K562 (cell line): ENCODE data around the gene MFAP1. TPM values are rescaled to one million over a fixed set of nuclear protein-coding genes. Genes with fewer than 3 reads are reported as not detected.

Experiments used
- DLX4 ChIP-seq: fragments of 250-450 bp; sonication (Bioruptor Pico); IDR thresholded peaks from 2 replicates; pipeline ENCODE4 v1.6.1; 2021; ENCODE audit warnings: mild to moderate bottlenecking
- ETV6 ChIP-seq, 3 experiments: fragments of 150-350 bp in 1 of 3; sonication (generic) in 1 of 3; formaldehyde crosslinking in 1 of 3; IDR thresholded peaks; 2 replicates each; pipeline versions ENCODE4 v1.6.1 to v1.8.0; 2014 to 2022; ENCODE audit warnings: borderline replicate concordance in 2 of 3, low read depth in 2 of 3, antibody characterized with exemption in 1 of 3, low read length in 1 of 3, mild to moderate bottlenecking in 1 of 3, missing genetic modification reagents in 1 of 3
- FOXM1 ChIP-seq, 2 experiments: fragments of 450-650 bp in 1 of 2; sonication (generic) in 1 of 2; formaldehyde crosslinking in 1 of 2; IDR thresholded peaks; 2 replicates each; pipeline versions ENCODE4 v1.6.1 to v1.9.0; 2017 to 2022; ENCODE audit warnings: low read depth in 2 of 2, mild to moderate bottlenecking in 2 of 2, missing genetic modification reagents in 1 of 2, moderate library complexity in 1 of 2
- GABPB2 ChIP-seq: fragments of 250-450 bp; sonication (Bioruptor Pico); conservative IDR thresholded peaks from 2 replicates; pipeline ENCODE4 v1.5.1; 2021; ENCODE audit warnings: mild to moderate bottlenecking
- HDGF ChIP-seq: fragments of 450-650 bp; IDR thresholded peaks from 2 replicates; pipeline ENCODE4 v1.6.1; 2016
- KLF16 ChIP-seq: IDR thresholded peaks from 2 replicates; pipeline ENCODE4 v1.6.1; 2016; ENCODE audit warnings: antibody characterized with exemption
- NELFE ChIP-seq: IDR thresholded peaks from 2 replicates; pipeline ENCODE4 v1.6.1; 2011; ENCODE audit warnings: mild to moderate bottlenecking; ENCODE audit not compliant: insufficient read depth, insufficient read length
- NFIX ChIP-seq: fragments of 250-450 bp; sonication (Bioruptor Pico); IDR thresholded peaks from 2 replicates; pipeline ENCODE4 v1.4.0; 2020; ENCODE audit warnings: low read depth, mild to moderate bottlenecking, moderate library complexity
- PTBP1 ChIP-seq: fragments of 200-400 bp; formaldehyde crosslinking; IDR thresholded peaks from 2 replicates; pipeline ENCODE4 v1.6.1; 2017; ENCODE audit warnings: low read depth, low read length
- RBM15 ChIP-seq: fragments of 200-400 bp; formaldehyde crosslinking; IDR thresholded peaks from 2 replicates; pipeline ENCODE4 v1.6.1; 2018; ENCODE audit warnings: mild to moderate bottlenecking, low read length, moderate library complexity; ENCODE audit not compliant: insufficient read depth
- RFX1 ChIP-seq: fragments of 450-650 bp; IDR thresholded peaks from 2 replicates; pipeline ENCODE4 v1.6.1; 2016; ENCODE audit warnings: mild to moderate bottlenecking, moderate library complexity
- RFX5 ChIP-seq: IDR thresholded peaks from 2 replicates; pipeline ENCODE4 v1.6.1; 2011; ENCODE audit warnings: low read depth, mild to moderate bottlenecking, improper control_type of control experiment, low read length
- RNF219 ChIP-seq: fragments of 250-450 bp; sonication (Bioruptor Pico); IDR thresholded peaks from 2 replicates; pipeline ENCODE4 v1.5.0; 2022; ENCODE audit warnings: mild to moderate bottlenecking
- SLC30A9 ChIP-seq: fragments of 250-450 bp; sonication (Bioruptor Pico); IDR thresholded peaks from 2 replicates; pipeline ENCODE4 v1.8.0; 2022; ENCODE audit warnings: mild to moderate bottlenecking, moderate library complexity
- SMARCA5 ChIP-seq: fragments of 450-650 bp; IDR thresholded peaks from 2 replicates; pipeline ENCODE4 v1.6.1; 2016
- SRF ChIP-seq, 2 experiments: fragments of 250-450, 450-650 bp in 1 of 2; sonication (Bioruptor Pico) in 1 of 2; sonication (generic) in 1 of 2; formaldehyde crosslinking; IDR thresholded peaks; 2 replicates each; pipeline versions ENCODE4 v1.5.0 to v1.5.1; 2020 to 2022; ENCODE audit warnings: mild to moderate bottlenecking in 1 of 2, missing genetic modification reagents in 1 of 2
- SRSF3 ChIP-seq: fragments of 200-400 bp; formaldehyde crosslinking; IDR thresholded peaks from 2 replicates; pipeline ENCODE4 v1.6.1; 2016; ENCODE audit warnings: mild to moderate bottlenecking, low read length, moderate library complexity; ENCODE audit not compliant: insufficient read depth
- TAF15 ChIP-seq: fragments of 200-400 bp; formaldehyde crosslinking; IDR thresholded peaks from 2 replicates; pipeline ENCODE4 v1.6.1; 2017; ENCODE audit warnings: mild to moderate bottlenecking, low read depth, low read length, moderate library complexity
- TAL1 ChIP-seq: fragments of 450-650 bp; IDR thresholded peaks from 2 replicates; pipeline ENCODE4 v1.6.1; 2016; ENCODE audit warnings: mild to moderate bottlenecking
- ZNF445 ChIP-seq: fragments of 250-450 bp; sonication (Bioruptor Pico); IDR thresholded peaks from 2 replicates; pipeline ENCODE4 v1.4.0; 2020; ENCODE audit warnings: low read depth, mild to moderate bottlenecking, moderate library complexity
- ZNF644 ChIP-seq: fragments of 200-800 bp; sonication (Bioruptor generic); IDR thresholded peaks from 2 replicates; pipeline ENCODE4 v1.6.1; 2016; ENCODE audit warnings: low read depth, missing genetic modification characterization, missing compliant biosample characterization
- polyA plus RNA-seq, 8 experiments: library from polyadenylated mRNA; depleted of rRNA in 4 of 8; stranded (reverse) in 5 of 8; unstranded in 3 of 8; fragments of >200 nt; fragmentation: Nextera tagmentation in 2 of 8; fragmentation: Illumina TruSeq in 1 of 8; extraction: Ambion mirVana in 2 of 8; extraction: Trizol in 1 of 8; gene quantifications; 2 replicates each; pipeline versions ENCODE4 v1.2.1 to v1.2.3, GENCODE V29; 2011 to 2014; ENCODE audit warnings: inconsistent platforms in 1 of 8, missing spikeins in 1 of 8
- total RNA-seq, 7 experiments: library from RNA; depleted of rRNA in 6 of 7; stranded (reverse); fragments of >200 nt in 6 of 7; fragmentation: Illumina TruSeq in 2 of 7; extraction: Trizol in 2 of 7; gene quantifications; 2 replicates each; pipeline versions ENCODE4 v1.2.1 to v1.2.3, GENCODE V29; 2011 to 2021; ENCODE audit warnings: low replicate concordance in 1 of 7
- TF ChIP-seq, protein P1 (sequence below), 2 experiments: IDR thresholded peaks; 2 replicates each; pipeline ENCODE4 v1.6.1; 2011; ENCODE audit warnings: borderline replicate concordance in 1 of 2, control low read depth in 1 of 2, low read depth in 1 of 2, low read length in 1 of 2, mild to moderate bottlenecking in 1 of 2, mixed read lengths in 1 of 2, moderate library complexity in 1 of 2; ENCODE audit not compliant: insufficient read depth in 1 of 2, insufficient read length in 1 of 2, poor library complexity in 1 of 2, severe bottlenecking in 1 of 2; ENCODE audit errors: extremely low read depth in 1 of 2
- TF ChIP-seq, protein P2 (sequence below): sonication (generic); formaldehyde crosslinking; IDR thresholded peaks from 2 replicates; pipeline ENCODE4 v1.8.1; 2023; ENCODE audit warnings: mild to moderate bottlenecking, missing genetic modification reagents, moderate library complexity

The MFAP1 gene
- total and polyA plus RNA-seq, 9 of the 15 experiments (the other 6 are each of a cell fraction or from before 2014, with no cell fraction given), result 34.9 to 64.1 (median 48.2) TPM

DNA sequence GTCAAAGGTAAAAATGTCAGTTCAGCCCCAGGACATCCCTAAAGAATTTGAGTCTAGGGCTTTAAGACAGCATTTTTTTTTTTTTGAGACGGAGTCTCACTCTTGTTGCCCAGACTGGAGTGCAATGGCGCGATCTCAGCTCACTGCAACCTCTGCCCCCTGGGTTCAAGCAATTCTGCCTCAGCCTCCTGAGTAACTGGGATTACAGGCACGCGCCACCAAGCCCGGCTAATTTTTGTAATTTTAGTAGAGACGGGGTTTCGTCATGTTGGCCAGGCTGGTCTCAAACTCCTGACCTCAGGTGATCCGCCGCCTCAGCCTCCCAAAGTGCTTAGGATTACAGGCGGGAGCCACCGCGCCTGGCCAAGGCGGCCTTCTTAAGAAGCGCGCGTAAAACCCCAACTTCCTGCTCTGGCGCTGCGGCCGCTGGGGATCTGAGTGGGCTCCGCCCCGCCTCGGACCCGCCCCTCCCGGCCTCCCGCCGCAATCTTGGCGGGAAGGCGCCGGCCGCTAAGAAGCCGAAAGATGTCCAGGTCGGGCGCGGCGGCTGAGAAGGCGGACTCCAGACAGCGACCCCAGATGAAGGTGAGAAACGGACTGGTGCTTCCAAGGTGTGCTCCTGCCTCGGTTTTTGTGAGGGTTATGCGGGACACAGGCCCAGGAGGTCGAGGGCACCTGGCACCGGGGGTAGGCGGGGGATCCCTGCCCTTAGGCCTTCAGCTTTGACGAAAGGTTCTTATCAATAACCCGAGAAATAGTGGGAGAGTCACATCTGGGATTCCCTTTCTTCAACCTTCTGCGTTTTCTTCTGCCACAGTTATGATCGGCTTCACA lies 2.2 kb upstream of the MFAP1 start, which contains the start of gene WDR76 (continued):
- TF ChIP-seq ZNF644 (tag) (no peak), SMARCA5 (no peak; the same call in 1 of the 2 replicates), SRF (CRISPR knock-in tag; IDR thresholded peaks at IDR 0.05) (peak in 1 of 2 experiments; percentile 69; a peak in 2 of 4 replicates), KLF16 (no peak), RFX5 (no peak), RNF219 (CRISPR knock-in tag) (no peak), PTBP1 (no peak), TAL1 (no peak), SRSF3 (no peak), RBM15 (no peak), GABPB2 (CRISPR knock-in tag) (no peak), NELFE (no peak), DLX4 (CRISPR knock-in tag) (no peak), ETV6 (IDR thresholded peaks at IDR 0.05; ENCODE audit: borderline replicate concordance in 1 of 2, low read depth in 2 of 2, low read length in 1 of 2) (no peak), ETV6 (CRISPR knock-in tag; IDR thresholded peaks at IDR 0.05; ENCODE audit: borderline replicate concordance) (no peak), SLC30A9 (CRISPR knock-in tag) (no peak), RFX1 (no peak), NFIX (CRISPR knock-in tag) (no peak), FOXM1 (IDR thresholded peaks at IDR 0.05; ENCODE audit: low read depth) (no peak), FOXM1 (CRISPR knock-in tag; IDR thresholded peaks at IDR 0.05; ENCODE audit: low read depth) (peak; percentile 73; the same call in 1 of the 2 replicates), TAF15 (no peak), ZNF445 (CRISPR knock-in tag) (no peak), HDGF (no peak)
- TF ChIP-seq, protein P1, sequence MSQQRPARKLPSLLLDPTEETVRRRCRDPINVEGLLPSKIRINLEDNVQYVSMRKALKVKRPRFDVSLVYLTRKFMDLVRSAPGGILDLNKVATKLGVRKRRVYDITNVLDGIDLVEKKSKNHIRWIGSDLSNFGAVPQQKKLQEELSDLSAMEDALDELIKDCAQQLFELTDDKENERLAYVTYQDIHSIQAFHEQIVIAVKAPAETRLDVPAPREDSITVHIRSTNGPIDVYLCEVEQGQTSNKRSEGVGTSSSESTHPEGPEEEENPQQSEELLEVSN (IDR thresholded peaks at IDR 0.05; ENCODE audit: borderline replicate concordance in 1 of 2, extremely low read depth in 1 of 2, insufficient read depth in 1 of 2, insufficient read length in 1 of 2, low read depth in 1 of 2, low read length in 1 of 2, poor library complexity in 1 of 2, severe bottlenecking in 1 of 2), result peak; percentile 89 to 97
- TF ChIP-seq, protein P2, sequence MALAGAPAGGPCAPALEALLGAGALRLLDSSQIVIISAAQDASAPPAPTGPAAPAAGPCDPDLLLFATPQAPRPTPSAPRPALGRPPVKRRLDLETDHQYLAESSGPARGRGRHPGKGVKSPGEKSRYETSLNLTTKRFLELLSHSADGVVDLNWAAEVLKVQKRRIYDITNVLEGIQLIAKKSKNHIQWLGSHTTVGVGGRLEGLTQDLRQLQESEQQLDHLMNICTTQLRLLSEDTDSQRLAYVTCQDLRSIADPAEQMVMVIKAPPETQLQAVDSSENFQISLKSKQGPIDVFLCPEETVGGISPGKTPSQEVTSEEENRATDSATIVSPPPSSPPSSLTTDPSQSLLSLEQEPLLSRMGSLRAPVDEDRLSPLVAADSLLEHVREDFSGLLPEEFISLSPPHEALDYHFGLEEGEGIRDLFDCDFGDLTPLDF (CRISPR knock-in tag), result peak; percentile 99
